ENCODE measurements around the gene RASL10A.

RASL10A gene

DNA sequence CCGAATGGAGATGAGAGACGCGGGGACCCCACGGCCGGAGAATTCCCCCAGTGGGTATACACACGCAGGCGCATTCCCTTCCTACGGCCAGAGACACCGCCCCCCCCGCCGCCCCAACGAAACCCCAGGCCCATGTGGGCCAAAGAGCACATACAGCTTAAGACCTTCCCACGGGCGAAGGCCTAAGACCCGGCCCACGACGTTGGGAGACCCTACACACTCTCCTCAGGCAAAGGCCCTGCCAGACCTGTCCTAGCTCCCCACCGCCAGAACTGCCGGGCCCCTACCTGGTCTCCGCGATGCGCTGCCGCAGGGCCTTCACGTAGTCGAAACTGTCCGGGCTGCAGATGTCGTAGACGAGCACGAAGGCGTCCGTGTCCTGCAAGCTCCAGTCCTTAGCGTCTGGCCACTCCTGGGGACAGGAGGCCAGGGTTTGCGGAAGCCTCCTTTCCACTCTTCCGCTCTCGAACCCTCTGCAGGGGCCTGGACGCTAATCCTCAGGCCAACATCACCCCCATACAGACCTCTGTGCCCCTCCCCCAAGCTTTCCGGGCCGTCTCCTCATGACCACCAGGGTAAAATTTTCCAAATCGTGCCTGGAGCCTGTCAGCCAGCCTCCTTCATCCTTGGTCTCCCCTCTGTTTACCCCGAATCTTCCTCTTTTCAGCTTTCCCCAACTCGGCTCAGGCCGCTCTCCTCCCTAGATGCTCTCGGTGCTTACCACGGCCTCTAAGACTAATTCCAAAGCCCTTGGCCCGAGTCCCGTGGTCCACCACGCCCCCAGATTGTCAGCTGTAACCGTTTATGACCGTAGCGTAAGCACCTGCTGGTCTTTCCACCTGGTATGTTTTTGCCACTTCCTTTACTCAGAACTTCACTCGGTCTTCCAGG, 1.7 kb downstream of the RASL10A start:
- TF ChIP-seq ZFP30 (CRISPR knock-in tag; IDR thresholded peaks at IDR 0.05) (no peak), BACH2 (CRISPR knock-in tag; IDR thresholded peaks at IDR 0.05; ENCODE audit: borderline replicate concordance) (no peak), RARB (CRISPR knock-in tag; IDR thresholded peaks at IDR 0.05) (no peak), GLIS3 (CRISPR knock-in tag; IDR thresholded peaks at IDR 0.05) (no peak), ZFP3 (CRISPR knock-in tag; IDR thresholded peaks at IDR 0.05) (no peak), ISL1 (CRISPR knock-in tag; IDR thresholded peaks at IDR 0.05) (no peak), TCF4 (CRISPR knock-in tag; IDR thresholded peaks at IDR 0.05; ENCODE audit: borderline replicate concordance) (no peak), CSDC2 (CRISPR knock-in tag; IDR thresholded peaks at IDR 0.05) (no peak), SNAI2 (CRISPR knock-in tag; IDR thresholded peaks at IDR 0.05) (no peak), ARNTL (CRISPR knock-in tag; IDR thresholded peaks at IDR 0.05; ENCODE audit: borderline replicate concordance, low read depth) (no peak), ZNF565 (CRISPR knock-in tag; conservative IDR thresholded peaks at IDR 0.05; ENCODE audit: low read depth) (no peak), ZNF70 (CRISPR knock-in tag; IDR thresholded peaks at IDR 0.05) (no peak), ZC3H10 (CRISPR knock-in tag; IDR thresholded peaks at IDR 0.05) (no peak), TOX (CRISPR knock-in tag; IDR thresholded peaks at IDR 0.05; ENCODE audit: borderline replicate concordance) (no peak)
- TF ChIP-seq, protein P1, sequence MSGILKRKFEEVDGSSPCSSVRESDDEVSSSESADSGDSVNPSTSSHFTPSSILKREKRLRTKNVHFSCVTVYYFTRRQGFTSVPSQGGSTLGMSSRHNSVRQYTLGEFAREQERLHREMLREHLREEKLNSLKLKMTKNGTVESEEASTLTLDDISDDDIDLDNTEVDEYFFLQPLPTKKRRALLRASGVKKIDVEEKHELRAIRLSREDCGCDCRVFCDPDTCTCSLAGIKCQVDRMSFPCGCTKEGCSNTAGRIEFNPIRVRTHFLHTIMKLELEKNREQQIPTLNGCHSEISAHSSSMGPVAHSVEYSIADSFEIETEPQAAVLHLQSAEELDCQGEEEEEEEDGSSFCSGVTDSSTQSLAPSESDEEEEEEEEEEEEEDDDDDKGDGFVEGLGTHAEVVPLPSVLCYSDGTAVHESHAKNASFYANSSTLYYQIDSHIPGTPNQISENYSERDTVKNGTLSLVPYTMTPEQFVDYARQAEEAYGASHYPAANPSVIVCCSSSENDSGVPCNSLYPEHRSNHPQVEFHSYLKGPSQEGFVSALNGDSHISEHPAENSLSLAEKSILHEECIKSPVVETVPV (CRISPR knock-in tag; IDR thresholded peaks at IDR 0.05) = no peak
- TF ChIP-seq, protein P2, sequence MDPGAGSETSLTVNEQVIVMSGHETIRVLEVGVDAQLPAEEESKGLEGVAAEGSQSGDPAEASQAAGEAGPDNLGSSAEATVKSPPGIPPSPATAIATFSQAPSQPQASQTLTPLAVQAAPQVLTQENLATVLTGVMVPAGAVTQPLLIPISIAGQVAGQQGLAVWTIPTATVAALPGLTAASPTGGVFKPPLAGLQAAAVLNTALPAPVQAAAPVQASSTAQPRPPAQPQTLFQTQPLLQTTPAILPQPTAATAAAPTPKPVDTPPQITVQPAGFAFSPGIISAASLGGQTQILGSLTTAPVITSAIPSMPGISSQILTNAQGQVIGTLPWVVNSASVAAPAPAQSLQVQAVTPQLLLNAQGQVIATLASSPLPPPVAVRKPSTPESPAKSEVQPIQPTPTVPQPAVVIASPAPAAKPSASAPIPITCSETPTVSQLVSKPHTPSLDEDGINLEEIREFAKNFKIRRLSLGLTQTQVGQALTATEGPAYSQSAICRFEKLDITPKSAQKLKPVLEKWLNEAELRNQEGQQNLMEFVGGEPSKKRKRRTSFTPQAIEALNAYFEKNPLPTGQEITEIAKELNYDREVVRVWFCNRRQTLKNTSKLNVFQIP (CRISPR knock-in tag; IDR thresholded peaks at IDR 0.05; ENCODE audit: borderline replicate concordance, low read depth) = no peak
- ATAC-seq = no peak

DNA sequence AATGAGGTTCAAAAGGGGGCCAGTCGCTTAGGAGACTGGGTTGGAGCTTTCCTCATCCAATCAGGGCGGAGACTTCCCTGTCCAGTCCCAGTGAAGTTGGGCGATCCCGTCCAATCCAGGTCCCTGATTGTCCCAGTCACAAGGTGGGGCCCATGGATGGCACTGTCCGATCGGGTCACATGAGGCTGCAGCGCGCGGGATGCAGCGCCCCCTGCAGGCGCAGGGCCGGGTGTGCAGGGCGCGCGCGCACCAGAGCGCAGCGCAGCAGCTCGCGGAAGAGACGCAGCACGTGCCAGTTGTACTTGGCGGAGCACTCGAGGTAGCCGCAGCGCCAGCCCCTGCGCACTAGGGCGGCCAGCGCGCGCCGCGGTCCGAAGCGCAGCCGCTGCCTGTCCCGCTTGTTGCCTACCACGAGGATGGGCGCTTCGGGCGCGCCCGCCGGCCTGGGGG, 2.3 kb downstream of the RASL10A start:
- TF ChIP-seq ZFP3 (CRISPR knock-in tag; IDR thresholded peaks at IDR 0.05) = no peak
- no peak for TF ChIP-seq OSR1 (CRISPR knock-in tag; IDR thresholded peaks at IDR 0.05)
- 0 out of 3 replicates have a peak, but pooled peaks have one; percentile 2 for ATAC-seq

DNA sequence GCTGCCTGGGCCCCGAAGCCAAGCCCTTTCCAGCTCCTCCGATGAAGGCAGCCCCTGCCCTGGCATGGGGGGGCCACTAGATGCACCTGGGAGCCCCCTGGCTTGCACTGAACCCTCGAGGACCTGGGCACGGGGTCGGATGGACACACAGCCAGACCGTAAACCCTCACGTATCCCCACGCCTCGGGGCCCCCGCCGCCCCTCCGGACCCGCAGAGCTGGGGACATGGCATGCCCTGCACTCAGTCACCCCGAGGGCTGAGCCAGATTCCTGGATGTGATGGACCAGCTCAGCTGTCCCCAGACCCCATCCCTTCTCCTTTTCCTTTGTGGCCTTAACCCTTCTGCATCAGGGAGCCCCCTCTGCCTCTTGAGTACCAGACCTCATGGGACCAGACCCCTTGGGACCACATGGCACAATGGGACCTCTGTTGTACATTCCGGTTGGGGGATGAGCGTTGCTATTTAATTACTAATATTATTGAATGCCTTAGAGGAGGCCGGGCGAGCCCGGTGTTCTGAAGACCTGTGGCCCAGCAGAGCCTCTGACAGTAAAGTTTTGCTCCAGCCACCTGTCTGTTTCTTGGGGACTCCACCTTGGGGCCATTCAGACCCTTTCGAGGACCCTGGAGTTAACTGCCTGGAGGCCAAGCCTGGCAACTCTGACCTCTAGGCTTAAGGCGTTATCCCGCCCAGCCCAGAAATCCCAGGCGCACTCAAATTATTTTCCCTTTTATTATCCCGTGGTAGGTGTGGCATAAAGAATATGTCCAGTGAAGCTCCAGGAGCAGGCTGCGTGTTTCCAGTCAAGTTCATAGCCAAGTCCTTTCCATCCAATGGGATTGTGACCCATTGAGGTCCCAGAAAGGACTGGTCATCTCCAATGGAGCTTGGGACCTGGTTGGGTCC, 3.0 kb downstream of the RASL10A start:
- ATAC-seq = no peak
- TF ChIP-seq, protein P3, sequence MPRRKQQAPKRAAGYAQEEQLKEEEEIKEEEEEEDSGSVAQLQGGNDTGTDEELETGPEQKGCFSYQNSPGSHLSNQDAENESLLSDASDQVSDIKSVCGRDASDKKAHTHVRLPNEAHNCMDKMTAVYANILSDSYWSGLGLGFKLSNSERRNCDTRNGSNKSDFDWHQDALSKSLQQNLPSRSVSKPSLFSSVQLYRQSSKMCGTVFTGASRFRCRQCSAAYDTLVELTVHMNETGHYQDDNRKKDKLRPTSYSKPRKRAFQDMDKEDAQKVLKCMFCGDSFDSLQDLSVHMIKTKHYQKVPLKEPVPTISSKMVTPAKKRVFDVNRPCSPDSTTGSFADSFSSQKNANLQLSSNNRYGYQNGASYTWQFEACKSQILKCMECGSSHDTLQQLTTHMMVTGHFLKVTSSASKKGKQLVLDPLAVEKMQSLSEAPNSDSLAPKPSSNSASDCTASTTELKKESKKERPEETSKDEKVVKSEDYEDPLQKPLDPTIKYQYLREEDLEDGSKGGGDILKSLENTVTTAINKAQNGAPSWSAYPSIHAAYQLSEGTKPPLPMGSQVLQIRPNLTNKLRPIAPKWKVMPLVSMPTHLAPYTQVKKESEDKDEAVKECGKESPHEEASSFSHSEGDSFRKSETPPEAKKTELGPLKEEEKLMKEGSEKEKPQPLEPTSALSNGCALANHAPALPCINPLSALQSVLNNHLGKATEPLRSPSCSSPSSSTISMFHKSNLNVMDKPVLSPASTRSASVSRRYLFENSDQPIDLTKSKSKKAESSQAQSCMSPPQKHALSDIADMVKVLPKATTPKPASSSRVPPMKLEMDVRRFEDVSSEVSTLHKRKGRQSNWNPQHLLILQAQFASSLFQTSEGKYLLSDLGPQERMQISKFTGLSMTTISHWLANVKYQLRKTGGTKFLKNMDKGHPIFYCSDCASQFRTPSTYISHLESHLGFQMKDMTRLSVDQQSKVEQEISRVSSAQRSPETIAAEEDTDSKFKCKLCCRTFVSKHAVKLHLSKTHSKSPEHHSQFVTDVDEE (CRISPR knock-in tag; IDR thresholded peaks at IDR 0.05) = no peak
- no peak for TF ChIP-seq SNAI2 (CRISPR knock-in tag; IDR thresholded peaks at IDR 0.05)
- no peak for TF ChIP-seq GLIS3 (CRISPR knock-in tag; IDR thresholded peaks at IDR 0.05)
- TF ChIP-seq PPARA (CRISPR knock-in tag; IDR thresholded peaks at IDR 0.05; ENCODE audit: borderline replicate concordance) = no peak
- TF ChIP-seq, protein P4, sequence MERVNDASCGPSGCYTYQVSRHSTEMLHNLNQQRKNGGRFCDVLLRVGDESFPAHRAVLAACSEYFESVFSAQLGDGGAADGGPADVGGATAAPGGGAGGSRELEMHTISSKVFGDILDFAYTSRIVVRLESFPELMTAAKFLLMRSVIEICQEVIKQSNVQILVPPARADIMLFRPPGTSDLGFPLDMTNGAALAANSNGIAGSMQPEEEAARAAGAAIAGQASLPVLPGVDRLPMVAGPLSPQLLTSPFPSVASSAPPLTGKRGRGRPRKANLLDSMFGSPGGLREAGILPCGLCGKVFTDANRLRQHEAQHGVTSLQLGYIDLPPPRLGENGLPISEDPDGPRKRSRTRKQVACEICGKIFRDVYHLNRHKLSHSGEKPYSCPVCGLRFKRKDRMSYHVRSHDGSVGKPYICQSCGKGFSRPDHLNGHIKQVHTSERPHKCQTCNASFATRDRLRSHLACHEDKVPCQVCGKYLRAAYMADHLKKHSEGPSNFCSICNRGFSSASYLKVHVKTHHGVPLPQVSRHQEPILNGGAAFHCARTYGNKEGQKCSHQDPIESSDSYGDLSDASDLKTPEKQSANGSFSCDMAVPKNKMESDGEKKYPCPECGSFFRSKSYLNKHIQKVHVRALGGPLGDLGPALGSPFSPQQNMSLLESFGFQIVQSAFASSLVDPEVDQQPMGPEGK (CRISPR knock-in tag; IDR thresholded peaks at IDR 0.05; ENCODE audit: borderline replicate concordance) = no peak
- TF ChIP-seq ZFP30 (CRISPR knock-in tag; IDR thresholded peaks at IDR 0.05) = no peak
- TF ChIP-seq RARB (CRISPR knock-in tag; IDR thresholded peaks at IDR 0.05) = no peak
- TF ChIP-seq TOX (CRISPR knock-in tag; IDR thresholded peaks at IDR 0.05; ENCODE audit: borderline replicate concordance) = no peak
- TF ChIP-seq OSR1 (CRISPR knock-in tag; IDR thresholded peaks at IDR 0.05) = no peak
- TF ChIP-seq ISL1 (CRISPR knock-in tag; IDR thresholded peaks at IDR 0.05) = no peak
- no peak for TF ChIP-seq ZC3H10 (CRISPR knock-in tag; IDR thresholded peaks at IDR 0.05)
- TF ChIP-seq CSDC2 (CRISPR knock-in tag; IDR thresholded peaks at IDR 0.05) = no peak
- no peak for TF ChIP-seq TCF4 (CRISPR knock-in tag; IDR thresholded peaks at IDR 0.05; ENCODE audit: borderline replicate concordance)
- no peak for TF ChIP-seq ZNF8 (CRISPR knock-in tag; IDR thresholded peaks at IDR 0.05)
- no peak for TF ChIP-seq ESRRG (CRISPR knock-in tag; IDR thresholded peaks at IDR 0.05)
- TF ChIP-seq, protein P5, sequence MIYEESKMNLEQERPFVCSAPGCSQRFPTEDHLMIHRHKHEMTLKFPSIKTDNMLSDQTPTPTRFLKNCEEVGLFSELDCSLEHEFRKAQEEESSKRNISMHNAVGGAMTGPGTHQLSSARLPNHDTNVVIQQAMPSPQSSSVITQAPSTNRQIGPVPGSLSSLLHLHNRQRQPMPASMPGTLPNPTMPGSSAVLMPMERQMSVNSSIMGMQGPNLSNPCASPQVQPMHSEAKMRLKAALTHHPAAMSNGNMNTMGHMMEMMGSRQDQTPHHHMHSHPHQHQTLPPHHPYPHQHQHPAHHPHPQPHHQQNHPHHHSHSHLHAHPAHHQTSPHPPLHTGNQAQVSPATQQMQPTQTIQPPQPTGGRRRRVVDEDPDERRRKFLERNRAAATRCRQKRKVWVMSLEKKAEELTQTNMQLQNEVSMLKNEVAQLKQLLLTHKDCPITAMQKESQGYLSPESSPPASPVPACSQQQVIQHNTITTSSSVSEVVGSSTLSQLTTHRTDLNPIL (CRISPR knock-in tag; IDR thresholded peaks at IDR 0.05; ENCODE audit: low read depth) = no peak
- TF ChIP-seq BACH2 (CRISPR knock-in tag; IDR thresholded peaks at IDR 0.05; ENCODE audit: borderline replicate concordance) = no peak
